GM12873 (cell line): Measurements from ENCODE around the gene CAPN5.

Source experiments
- CTCF ChIP-seq: IDR thresholded peaks from 2 replicates; pipeline ENCODE4 v1.5.1; 2012; ENCODE audit warnings: low read depth, mild to moderate bottlenecking, moderate library complexity, low read length, control low read depth; ENCODE audit not compliant: insufficient read depth; ENCODE audit errors: missing control alignments

Gene CAPN5

GRCh38 chr11:77141475-77141874 lies 74.7 kb downstream of the CAPN5 start:
- no peak for TF ChIP-seq CTCF

GRCh38 chr11:77142091-77142975 lies 75.6 kb downstream of the CAPN5 start:
- TF ChIP-seq CTCF = no peak

- no peak for TF ChIP-seq CTCF
These were observed 76.7 kb downstream of the CAPN5 start for GRCh38 chr11:77143405-77144020.

- TF ChIP-seq CTCF = no peak
These were observed 77.6 kb downstream of the CAPN5 start for GRCh38 chr11:77144196-77144856.

GRCh38 chr11:77144857-77145428 lies 78.2 kb downstream of the CAPN5 start:
- TF ChIP-seq CTCF = no peak

- TF ChIP-seq CTCF = no peak
These were observed 79.7 kb downstream of the CAPN5 start for GRCh38 chr11:77146261-77147035.
